Right lobe of liver (tissue), 4 donors: ENCODE measurements around the gene HPN.

Experiments used
- POLR2A ChIP-seq: fragments of 450-650 bp; IDR thresholded peaks from one replicate; pipeline ENCODE4 v1.6.1; 2017; ENCODE audit warnings: antibody characterized with exemption, mild to moderate bottlenecking
- TF ChIP-seq, protein P1 (sequence below), 4 donors: fragments of 200-600 bp in 3 of 4; fragments of 450-650 bp in 1 of 4; IDR thresholded peaks; one replicate each; pipeline versions ENCODE4 v1.5.1 to v1.8.0; 2016 to 2022; ENCODE audit warnings: antibody characterized with exemption in 4 of 4, mild to moderate bottlenecking in 2 of 4
- donor health status: DM: no; HTN: no; CAD: no.
- donor health status: DM: no; HTN: no; CAD: no.
- donor health status: DM: no; HTN: yes; CAD: no.

DNA sequence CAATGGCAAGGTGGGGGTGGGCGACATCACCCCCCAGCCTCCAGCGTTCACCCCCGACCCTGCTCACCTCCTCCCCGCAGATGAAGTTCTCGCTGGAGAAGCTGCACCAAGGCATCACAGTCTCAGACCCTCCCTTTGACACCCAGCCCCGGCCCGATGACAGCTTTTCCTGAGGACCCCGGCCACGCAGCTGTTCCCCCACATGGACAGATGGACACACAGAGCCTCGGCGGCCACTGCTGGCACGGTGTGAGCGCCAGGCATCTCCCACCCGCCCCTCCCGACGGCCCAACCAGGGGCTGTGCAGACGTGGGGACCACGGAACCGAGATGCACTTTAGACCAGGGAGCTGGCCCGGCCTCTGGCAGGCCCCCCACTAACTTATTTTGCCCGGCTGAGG, 15.6 kb upstream of the HPN start:
- TF ChIP-seq POLR2A, result no peak
- TF ChIP-seq, protein P1, sequence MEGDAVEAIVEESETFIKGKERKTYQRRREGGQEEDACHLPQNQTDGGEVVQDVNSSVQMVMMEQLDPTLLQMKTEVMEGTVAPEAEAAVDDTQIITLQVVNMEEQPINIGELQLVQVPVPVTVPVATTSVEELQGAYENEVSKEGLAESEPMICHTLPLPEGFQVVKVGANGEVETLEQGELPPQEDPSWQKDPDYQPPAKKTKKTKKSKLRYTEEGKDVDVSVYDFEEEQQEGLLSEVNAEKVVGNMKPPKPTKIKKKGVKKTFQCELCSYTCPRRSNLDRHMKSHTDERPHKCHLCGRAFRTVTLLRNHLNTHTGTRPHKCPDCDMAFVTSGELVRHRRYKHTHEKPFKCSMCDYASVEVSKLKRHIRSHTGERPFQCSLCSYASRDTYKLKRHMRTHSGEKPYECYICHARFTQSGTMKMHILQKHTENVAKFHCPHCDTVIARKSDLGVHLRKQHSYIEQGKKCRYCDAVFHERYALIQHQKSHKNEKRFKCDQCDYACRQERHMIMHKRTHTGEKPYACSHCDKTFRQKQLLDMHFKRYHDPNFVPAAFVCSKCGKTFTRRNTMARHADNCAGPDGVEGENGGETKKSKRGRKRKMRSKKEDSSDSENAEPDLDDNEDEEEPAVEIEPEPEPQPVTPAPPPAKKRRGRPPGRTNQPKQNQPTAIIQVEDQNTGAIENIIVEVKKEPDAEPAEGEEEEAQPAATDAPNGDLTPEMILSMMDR (IDR thresholded peaks at IDR 0.05), result no peak
